Measurements from ENCODE around the gene SLC5A1. TPM values are rescaled to one million over a fixed set of nuclear protein-coding genes. Genes with fewer than 3 reads are reported as not detected.

Gene SLC5A1
- total and polyA plus RNA-seq, 2 of the 13 experiments (the other 11 are each of a cell fraction or from before 2014, with no cell fraction given), result not detected

- TF ChIP-seq, protein P1, sequence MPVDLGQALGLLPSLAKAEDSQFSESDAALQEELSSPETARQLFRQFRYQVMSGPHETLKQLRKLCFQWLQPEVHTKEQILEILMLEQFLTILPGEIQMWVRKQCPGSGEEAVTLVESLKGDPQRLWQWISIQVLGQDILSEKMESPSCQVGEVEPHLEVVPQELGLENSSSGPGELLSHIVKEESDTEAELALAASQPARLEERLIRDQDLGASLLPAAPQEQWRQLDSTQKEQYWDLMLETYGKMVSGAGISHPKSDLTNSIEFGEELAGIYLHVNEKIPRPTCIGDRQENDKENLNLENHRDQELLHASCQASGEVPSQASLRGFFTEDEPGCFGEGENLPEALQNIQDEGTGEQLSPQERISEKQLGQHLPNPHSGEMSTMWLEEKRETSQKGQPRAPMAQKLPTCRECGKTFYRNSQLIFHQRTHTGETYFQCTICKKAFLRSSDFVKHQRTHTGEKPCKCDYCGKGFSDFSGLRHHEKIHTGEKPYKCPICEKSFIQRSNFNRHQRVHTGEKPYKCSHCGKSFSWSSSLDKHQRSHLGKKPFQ (CRISPR knock-in tag; IDR thresholded peaks at IDR 0.05; ENCODE audit: insufficient replicate concordance), result no peak
- TF ChIP-seq ZBTB38 (CRISPR knock-in tag; IDR thresholded peaks at IDR 0.05) (no peak), REXO4 (CRISPR knock-in tag; IDR thresholded peaks at IDR 0.05; ENCODE audit: borderline replicate concordance) (no peak), ZNF224 (CRISPR knock-in tag; IDR thresholded peaks at IDR 0.05) (no peak), NR3C1 (CRISPR knock-in tag; IDR thresholded peaks at IDR 0.05) (no peak), PLSCR1 (CRISPR knock-in tag; IDR thresholded peaks at IDR 0.05; ENCODE audit: borderline replicate concordance) (no peak), ZFP41 (CRISPR knock-in tag; IDR thresholded peaks at IDR 0.05; ENCODE audit: borderline replicate concordance) (no peak), ZNF331 (CRISPR knock-in tag; IDR thresholded peaks at IDR 0.05) (no peak)
Measured at GRCh38 chr22:32037236-32037635, 5.8 kb upstream of the SLC5A1 start (continued).

DNA sequence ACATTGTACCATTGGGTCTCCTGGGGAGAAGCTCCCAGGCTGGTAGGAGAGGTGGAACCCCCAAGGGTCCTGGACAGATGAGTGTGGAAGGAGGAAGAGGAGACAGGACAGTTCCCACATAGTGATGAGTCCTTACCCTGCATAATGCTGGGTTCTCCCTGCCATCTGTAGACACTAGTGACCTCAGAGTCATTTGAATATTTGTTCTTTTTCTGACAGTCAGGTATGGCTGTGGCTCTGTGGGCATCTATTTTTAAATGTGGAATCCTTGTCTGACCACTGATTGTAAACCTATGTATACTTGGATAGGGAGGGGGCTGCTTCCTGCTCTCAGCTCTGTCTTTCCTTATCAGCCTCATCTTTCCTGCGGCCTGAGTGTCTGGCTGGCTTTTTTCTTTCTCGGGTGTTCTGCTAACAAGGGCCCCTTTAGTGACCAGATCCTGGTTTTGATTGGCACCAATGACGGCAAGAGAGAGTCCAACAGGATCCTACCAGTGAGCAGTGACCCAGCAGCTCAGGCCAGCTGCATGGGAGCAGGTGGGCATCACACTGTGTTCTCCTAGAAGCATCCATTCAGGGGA lies 2.6 kb upstream of the SLC5A1 start:
- WGBS (ENCODE audit: low lambda C conversion rate), result 0% methylated on average over 3 of the region's 3 CpGs
- no peak for ATAC-seq
- TF ChIP-seq ZNF646 (CRISPR knock-in tag; IDR thresholded peaks at IDR 0.05), result no peak
- TF ChIP-seq ZNF207 (IDR thresholded peaks at IDR 0.05; ENCODE audit: borderline replicate concordance), result no peak
- no peak for TF ChIP-seq DPF2 (CRISPR knock-in tag; IDR thresholded peaks at IDR 0.05; ENCODE audit: borderline replicate concordance, low read depth)
- no peak for TF ChIP-seq PREB (CRISPR knock-in tag; IDR thresholded peaks at IDR 0.05)

More for the DNA sequence above, 2.6 kb upstream of the SLC5A1 start:
- Histone ChIP-seq H3K4me1 (ENCODE audit: insufficient read depth, low read length) (no peaks in the 10 kb centered on the region), H3K27me3 (ENCODE audit: control insufficient read depth in 1 of 2, insufficient read depth in 2 of 2, low read length in 2 of 2) (peaks cover 0 to 38% of the 10 kb centered on the region in 2 experiments; a peak in 3 of 5 replicates), H2AFZ (ENCODE audit: low read length) (no peak overlapping the region), H3K9me3 (ENCODE audit: low read length) (no peaks in the 10 kb centered on the region), H3K4me3 (replicated peaks in 1 of 3; ENCODE audit: insufficient read depth in 1 of 3, low read depth in 2 of 3, low read length in 3 of 3) (no peak overlapping the region), H3K4me2 (ENCODE audit: low read depth, low read length) (no peak overlapping the region), H3K36me3 (replicated peaks in 1 of 2; ENCODE audit: control insufficient read depth in 1 of 2, insufficient read depth in 2 of 2, low read length in 2 of 2) (no peaks in the 10 kb centered on the region), H3K9ac (ENCODE audit: insufficient read depth, low read depth, low read length) (no peak overlapping the region), H3K27ac (ENCODE audit: extremely low read length, insufficient read depth, low read length) (no peak overlapping the region), H4K20me1 (ENCODE audit: insufficient read depth, low read length) (no peaks in the 10 kb centered on the region), H3K79me2 (ENCODE audit: insufficient read depth, low read length) (no peaks in the 10 kb centered on the region)
- ChIA-PET CTCF (ENCODE audit: low intra/inter-chr PET ratio, low total read pairs) (no interaction called here), POLR2A (no interaction called here)
- no TSS peak for BruUV-seq (replicated peaks)
- FAIRE-seq (no peak), DNase-seq (ENCODE audit: low spot score) (no peak)
- in situ Hi-C loops (cut with HindIII; ENCODE audit: extremely low pct_ligation_motif_present, low pct_unique_long_range_greater_than_20kb) (no loop called here), intact Hi-C loops (cut with micrococcal nuclease; ENCODE audit: unreplicated experiment) (no loop called here)

All from HepG2 (cell line).